Measurements from ENCODE around the gene LRP8. TPM values are rescaled to one million over a fixed set of nuclear protein-coding genes. Genes with fewer than 3 reads are reported as not detected.

Gene LRP8
- total and polyA plus RNA-seq, 2 donors (not counting 3 experiments of a cell fraction or from before 2014, with no cell fraction given), result 40.9 to 62.2 TPM

GRCh38 chr1:53276902-53277281 is 51.0 kb downstream of the LRP8 start:
- Histone ChIP-seq H3K9me3 (replicated peaks; ENCODE audit: control insufficient read depth, insufficient read depth, low read length) (no peaks in the 10 kb centered on the region), H3K4me2 (ENCODE audit: insufficient read depth, low read length) (no peak overlapping the region), H3K36me3 (ENCODE audit: control insufficient read depth in 2 of 2, extremely low read depth in 1 of 2, insufficient read depth in 2 of 2, low read length in 2 of 2) (peaks cover 0 to 4% of the 10 kb centered on the region in 2 experiments), H2AFZ (ENCODE audit: low read depth, low read length) (no peak overlapping the region), H3K9me1 (replicated peaks; ENCODE audit: control insufficient read depth, extremely low read depth, insufficient read depth, low read length) (no peaks in the 10 kb centered on the region), H3K79me2 (ENCODE audit: control insufficient read depth, insufficient read depth, low read length) (no peaks in the 10 kb centered on the region), H4K20me1 (replicated peaks; ENCODE audit: control insufficient read depth, extremely low read depth, insufficient read depth, low read length) (no peaks in the 10 kb centered on the region), H3K27ac (ENCODE audit: insufficient read depth, low read depth, low read length) (no peak overlapping the region), H3K4me1 (ENCODE audit: control insufficient read depth, extremely low read depth, insufficient read depth, low read length) (no peaks in the 10 kb centered on the region), H3K27me3 (ENCODE audit: control insufficient read depth in 2 of 2, insufficient read depth in 2 of 2, low read length in 2 of 2) (no peaks in the 10 kb centered on the region), H3K4me3 (replicated peaks in 1 of 3; ENCODE audit: insufficient read depth in 1 of 3, low read depth in 1 of 3, low read length in 3 of 3) (no peak overlapping the region), H3K9ac (replicated peaks; ENCODE audit: extremely low read depth, insufficient read depth, low read length) (no peak overlapping the region)
- dilution Hi-C loops (cut with MboI; ENCODE audit: extremely low pct_ligation_motif_present, low sequenced_read_pairs), result no loop called here
- CTCF ChIA-PET, result interaction anchor here (0.7 to 6.9 kb wide), 3 partner anchors 116 to 192 kb away, joined by 3 to 271 read pairs (median 49); no protein-coding TSS in a partner anchor
- POLR2A ChIA-PET, result no interaction called here
- FAIRE-seq, result no peak
- TF ChIP-seq JUN (IDR thresholded peaks at IDR 0.05; ENCODE audit: borderline replicate concordance, insufficient read depth, insufficient read length, low read depth) (no peak), EZH2 (IDR thresholded peaks at IDR 0.05; ENCODE audit: borderline replicate concordance, low read depth, low read length, severe bottlenecking) (no peak), MYC (IDR thresholded peaks at IDR 0.05; ENCODE audit: low read depth, low read length) (no peak)
- intact Hi-C loops (cut with micrococcal nuclease), result loop anchor here (5.0 kb wide), 1 partner anchor 195 kb away; no protein-coding TSS in a partner anchor
- no TSS peak for BruUV-seq (replicated peaks)
- no peak for DNase-seq (ENCODE audit: low read depth, low spot score)

- no peak overlapping the region for H3K4me3 ChIP-seq (replicated peaks in 1 of 3; ENCODE audit: insufficient read depth in 1 of 3, low read depth in 1 of 3, low read length in 3 of 3)
- H3K79me2 ChIP-seq (ENCODE audit: control insufficient read depth, insufficient read depth, low read length), result no peaks in the 10 kb centered on the region
- no peak overlapping the region for H2AFZ ChIP-seq (ENCODE audit: low read depth, low read length)
- H4K20me1 ChIP-seq (replicated peaks; ENCODE audit: control insufficient read depth, extremely low read depth, insufficient read depth, low read length), result no peaks in the 10 kb centered on the region
- DNase-seq (ENCODE audit: low read depth, low spot score) (no peak), FAIRE-seq (no peak)
- H3K9me1 ChIP-seq (replicated peaks; ENCODE audit: control insufficient read depth, extremely low read depth, insufficient read depth, low read length), result no peaks in the 10 kb centered on the region
- H3K9ac ChIP-seq (replicated peaks; ENCODE audit: extremely low read depth, insufficient read depth, low read length), result no peak overlapping the region
- H3K4me2 ChIP-seq (ENCODE audit: insufficient read depth, low read length), result no peak overlapping the region
- no TSS peak for BruUV-seq (replicated peaks)
- peaks cover 0 to 4% of the 10 kb centered on the region in 2 experiments for H3K36me3 ChIP-seq (ENCODE audit: control insufficient read depth in 2 of 2, extremely low read depth in 1 of 2, insufficient read depth in 2 of 2, low read length in 2 of 2)
- ChIA-PET POLR2A (no interaction called here), CTCF (interaction anchor here (6.9 kb wide), 1 partner anchor 116 kb away, joined by 49 read pairs; no protein-coding TSS in a partner anchor)
- H3K27me3 ChIP-seq (ENCODE audit: control insufficient read depth in 2 of 2, insufficient read depth in 2 of 2, low read length in 2 of 2), result no peaks in the 10 kb centered on the region
- TF ChIP-seq JUN (IDR thresholded peaks at IDR 0.05; ENCODE audit: borderline replicate concordance, insufficient read depth, insufficient read length, low read depth), result no peak
- TF ChIP-seq EZH2 (IDR thresholded peaks at IDR 0.05; ENCODE audit: borderline replicate concordance, low read depth, low read length, severe bottlenecking), result no peak
- TF ChIP-seq MAX (IDR thresholded peaks at IDR 0.05; ENCODE audit: insufficient read depth, insufficient read length), result no peak
- no peak for TF ChIP-seq MYC (IDR thresholded peaks at IDR 0.05; ENCODE audit: low read depth, low read length)
- TF ChIP-seq POLR2AphosphoS5 (IDR thresholded peaks at IDR 0.05; ENCODE audit: insufficient read depth, low read depth, low read length), result no peak
- no peak for TF ChIP-seq POLR2A (IDR thresholded peaks at IDR 0.05; ENCODE audit: low read depth, low read length)
- TF ChIP-seq FOS (IDR thresholded peaks at IDR 0.05; ENCODE audit: borderline replicate concordance, insufficient read depth, low read length), result no peak
- no peak for TF ChIP-seq CTCF (IDR thresholded peaks at IDR 0.05; ENCODE audit: extremely low read depth in 1 of 2, insufficient read depth in 1 of 2, low read depth in 1 of 2, low read length in 2 of 2)
- TF ChIP-seq GATA2 (IDR thresholded peaks at IDR 0.05; ENCODE audit: insufficient read depth, insufficient read length, low read depth, low read length), result no peak
- H3K4me1 ChIP-seq (ENCODE audit: control insufficient read depth, extremely low read depth, insufficient read depth, low read length), result no peaks in the 10 kb centered on the region
- H3K27ac ChIP-seq (ENCODE audit: insufficient read depth, low read depth, low read length), result no peak overlapping the region
- no peaks in the 10 kb centered on the region for H3K9me3 ChIP-seq (replicated peaks; ENCODE audit: control insufficient read depth, insufficient read depth, low read length)
- dilution Hi-C loops (cut with MboI; ENCODE audit: extremely low pct_ligation_motif_present, low sequenced_read_pairs) (no loop called here), intact Hi-C loops (cut with micrococcal nuclease) (loop anchor here (5.0 kb wide), 1 partner anchor 196 kb away; no protein-coding TSS in a partner anchor)
Measured at GRCh38 chr1:53276153-53276901, 51.5 kb downstream of the LRP8 start.
